HUES6 (cell line): ENCODE data around the gene DAPK2.

Experiments
- H3K27ac ChIP-seq: 2 replicates; pipeline ENCODE4 v1.7.0; 2013; ENCODE audit warnings: low read depth, mild to moderate bottlenecking, low read length, inconsistent platforms
- H3K27me3 ChIP-seq: 2 replicates; pipeline ENCODE4 v1.6.1; 2013; ENCODE audit warnings: low read length; ENCODE audit not compliant: control insufficient read depth, insufficient read depth
- H3K36me3 ChIP-seq: 2 replicates; pipeline ENCODE4 v1.6.1; 2013; ENCODE audit warnings: low read length; ENCODE audit not compliant: control insufficient read depth, insufficient read depth
- H3K4me1 ChIP-seq: 2 replicates; pipeline ENCODE4 v1.6.1; 2013; ENCODE audit warnings: low read length; ENCODE audit not compliant: control insufficient read depth, insufficient read depth
- H3K4me3 ChIP-seq: 2 replicates; pipeline ENCODE4 v1.5.1; 2013; ENCODE audit warnings: low read depth, low read length
- H3K9ac ChIP-seq: one replicate; pipeline ENCODE4 v1.6.1; 2013; ENCODE audit warnings: mild to moderate bottlenecking, low read length
- H3K9me3 ChIP-seq: 2 replicates; pipeline ENCODE4 v1.6.1; 2013; ENCODE audit warnings: low read depth, low read length; ENCODE audit not compliant: control insufficient read depth, insufficient read depth

DAPK2 gene

DNA sequence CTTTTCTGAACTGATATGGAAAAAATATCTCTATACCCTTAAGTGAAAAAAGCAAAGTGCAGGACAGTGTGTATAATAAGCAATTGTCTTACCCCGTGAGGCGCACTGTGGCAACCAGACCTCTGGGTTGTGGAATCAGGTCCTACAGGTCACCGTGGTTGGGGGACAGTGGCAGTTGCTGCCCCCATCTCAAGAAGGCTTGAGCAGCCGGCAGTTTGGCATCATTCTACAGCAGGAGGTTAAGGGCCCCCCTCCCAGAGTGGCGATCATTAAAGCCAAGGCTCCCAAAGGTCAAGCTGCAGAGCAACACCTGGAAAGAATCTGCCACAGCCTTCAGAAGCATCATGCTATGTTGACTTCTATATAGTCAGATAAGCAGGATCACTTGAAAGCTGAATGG is 156.5 kb downstream of the DAPK2 start:
- no peaks in the 10 kb centered on the region for H3K9me3 ChIP-seq
- no peak overlapping the region for H3K27ac ChIP-seq
- H3K4me3 ChIP-seq = no peak overlapping the region
- no peaks in the 10 kb centered on the region for H3K27me3 ChIP-seq
- no peaks in the 10 kb centered on the region for H3K36me3 ChIP-seq
- H3K4me1 ChIP-seq = 0 out of 2 replicates have a peak, but pooled peaks cover 3% of the 10 kb centered on the region
- H3K9ac ChIP-seq = no peak overlapping the region

DNA sequence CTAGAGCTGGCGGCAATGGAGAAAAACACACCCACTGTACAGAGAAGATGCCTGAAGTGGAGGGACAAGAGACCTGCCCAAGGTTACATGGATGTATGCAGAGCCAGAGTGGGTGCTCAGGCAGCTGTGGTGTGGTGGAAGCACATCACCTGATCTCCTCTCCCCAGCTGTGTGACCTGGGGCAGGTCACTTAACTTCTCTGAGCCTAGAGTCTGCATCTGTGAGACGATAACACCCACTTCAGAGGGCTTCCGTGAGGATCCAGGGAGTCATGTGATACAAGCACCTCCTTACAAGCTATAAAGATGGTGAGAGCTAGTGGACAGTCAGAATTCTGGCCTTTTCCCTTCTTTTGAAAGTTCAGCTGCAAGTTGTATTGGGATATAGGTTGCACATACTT is 157.5 kb downstream of the DAPK2 start:
- no peaks in the 10 kb centered on the region for H3K27me3 ChIP-seq
- no peaks in the 10 kb centered on the region for H3K9me3 ChIP-seq
- H3K9ac ChIP-seq = no peak overlapping the region
- H3K27ac ChIP-seq = no peak overlapping the region
- H3K4me1 ChIP-seq = no peaks in the 10 kb centered on the region
- no peak overlapping the region for H3K4me3 ChIP-seq
- H3K36me3 ChIP-seq = no peaks in the 10 kb centered on the region

DNA sequence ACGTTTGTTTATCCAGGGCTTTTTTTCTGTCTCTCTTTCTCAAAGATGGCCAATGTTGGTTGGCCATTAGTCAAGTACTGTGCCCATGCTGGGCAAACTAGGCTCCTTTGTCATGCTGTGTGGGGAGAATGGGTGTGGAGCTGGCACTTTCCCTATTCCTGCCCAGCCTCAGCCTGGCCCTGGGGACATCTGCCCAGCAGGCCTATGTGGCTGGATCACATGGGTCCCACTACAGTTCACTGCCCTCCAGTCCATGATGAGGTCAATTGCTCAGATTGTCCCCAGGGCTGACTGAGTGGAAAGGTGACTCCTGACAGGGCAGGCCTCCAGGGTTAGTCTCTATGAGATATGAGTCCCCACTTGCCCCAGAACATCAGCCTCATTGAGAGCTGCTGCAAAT is 158.1 kb downstream of the DAPK2 start:
- Histone ChIP-seq H3K4me1 (no peaks in the 10 kb centered on the region), H3K36me3 (no peaks in the 10 kb centered on the region), H3K9ac (no peak overlapping the region), H3K27ac (no peak overlapping the region), H3K4me3 (no peak overlapping the region), H3K27me3 (no peaks in the 10 kb centered on the region), H3K9me3 (no peaks in the 10 kb centered on the region)

DNA sequence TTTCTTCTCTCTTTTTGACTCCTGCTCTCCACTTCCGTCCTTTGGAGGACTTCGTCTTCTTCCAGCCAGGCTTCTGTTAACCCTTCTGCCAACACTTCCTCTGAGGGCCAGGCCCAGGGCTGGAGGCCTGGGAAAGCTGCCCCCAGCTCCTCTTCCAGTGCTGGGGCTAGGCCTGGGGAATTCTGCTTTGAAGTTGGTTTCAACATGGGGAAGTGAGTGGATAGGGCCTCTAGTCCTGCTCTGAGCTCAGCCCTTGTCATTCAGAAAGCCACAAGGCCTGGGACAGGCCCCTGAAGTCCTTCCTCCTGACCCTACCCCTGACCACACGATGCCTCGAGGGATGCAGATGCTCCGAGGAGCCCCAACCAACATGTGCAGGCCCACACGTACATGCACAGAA is 158.7 kb downstream of the DAPK2 start:
- Histone ChIP-seq H3K4me1 (no peaks in the 10 kb centered on the region), H3K9ac (no peak overlapping the region), H3K36me3 (no peaks in the 10 kb centered on the region), H3K27me3 (no peaks in the 10 kb centered on the region), H3K27ac (no peak overlapping the region), H3K9me3 (no peaks in the 10 kb centered on the region), H3K4me3 (no peak overlapping the region)

DNA sequence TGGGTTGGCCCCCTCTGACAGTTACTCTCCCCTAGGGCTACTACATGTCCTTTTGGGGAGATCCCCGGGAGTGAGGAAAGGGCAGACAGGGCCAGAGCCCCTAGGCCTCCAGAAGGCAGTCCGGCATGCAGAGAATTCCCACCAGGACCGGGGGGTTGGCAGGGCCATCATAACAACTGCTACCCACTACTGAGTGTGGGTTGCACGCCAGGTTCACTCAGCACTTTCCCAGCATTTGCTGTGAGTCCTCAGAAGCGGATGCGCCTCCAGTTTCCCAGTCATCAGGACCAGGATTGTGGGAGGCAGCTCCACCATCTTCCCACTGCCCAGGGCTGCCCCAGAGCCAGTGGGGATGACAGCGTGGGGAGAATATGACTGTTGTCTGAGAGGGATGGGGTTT is 161.3 kb downstream of the DAPK2 start:
- no peak overlapping the region for H3K4me3 ChIP-seq
- no peaks in the 10 kb centered on the region for H3K36me3 ChIP-seq
- H3K27me3 ChIP-seq = no peaks in the 10 kb centered on the region
- no peaks in the 10 kb centered on the region for H3K9me3 ChIP-seq
- H3K27ac ChIP-seq = no peak overlapping the region
- H3K9ac ChIP-seq = no peak overlapping the region
- peaks cover 3% of the 10 kb centered on the region; the same call in 1 of the 2 replicates for H3K4me1 ChIP-seq

DNA sequence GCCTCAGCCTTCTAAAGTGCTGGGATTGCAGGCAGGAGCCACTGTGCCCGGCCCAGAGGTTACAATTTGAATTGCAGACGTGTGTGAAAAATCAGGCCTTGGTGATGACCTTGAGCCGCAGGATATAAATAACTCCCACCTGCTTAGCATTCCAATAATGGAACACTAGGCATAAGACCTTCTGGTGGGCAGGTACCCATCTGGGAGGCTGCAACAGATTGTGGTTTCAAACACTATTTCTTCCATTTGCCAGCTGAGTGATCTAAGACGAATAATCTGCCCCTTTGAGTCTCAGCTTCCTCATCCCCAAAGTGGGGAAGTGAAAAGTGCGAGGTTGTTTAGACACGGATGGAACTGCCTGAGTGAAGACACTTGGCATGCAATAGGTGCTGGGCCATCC is 164.9 kb downstream of the DAPK2 start:
- Histone ChIP-seq H3K4me3 (no peak overlapping the region), H3K9me3 (no peaks in the 10 kb centered on the region), H3K36me3 (no peaks in the 10 kb centered on the region), H3K27me3 (no peaks in the 10 kb centered on the region), H3K4me1 (peaks cover 17% of the 10 kb centered on the region), H3K27ac (no peak overlapping the region), H3K9ac (no peak overlapping the region)

DNA sequence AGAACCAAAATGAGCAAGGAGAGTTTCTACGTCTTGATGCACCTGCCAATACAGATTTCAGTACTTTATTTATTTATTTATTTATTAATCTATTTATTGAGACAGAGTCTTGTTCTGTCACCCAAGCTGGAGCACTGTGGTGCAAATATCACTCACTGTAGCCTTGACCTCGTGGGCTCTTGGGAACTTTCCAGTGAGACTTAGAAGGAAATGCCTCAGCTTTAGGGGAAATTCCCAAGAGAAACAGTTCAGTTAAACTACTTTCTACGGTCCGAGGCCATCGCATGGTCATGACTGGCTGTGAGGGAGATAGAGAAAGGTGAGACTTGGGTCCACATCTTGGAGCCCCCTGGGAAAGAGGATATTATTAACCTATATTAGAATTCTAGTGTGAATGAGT is 165.5 kb downstream of the DAPK2 start:
- Histone ChIP-seq H3K27ac (no peak overlapping the region), H3K4me3 (no peak overlapping the region), H3K36me3 (no peaks in the 10 kb centered on the region), H3K27me3 (no peaks in the 10 kb centered on the region), H3K9me3 (no peaks in the 10 kb centered on the region), H3K4me1 (peaks cover 17% of the 10 kb centered on the region), H3K9ac (no peak overlapping the region)

DNA sequence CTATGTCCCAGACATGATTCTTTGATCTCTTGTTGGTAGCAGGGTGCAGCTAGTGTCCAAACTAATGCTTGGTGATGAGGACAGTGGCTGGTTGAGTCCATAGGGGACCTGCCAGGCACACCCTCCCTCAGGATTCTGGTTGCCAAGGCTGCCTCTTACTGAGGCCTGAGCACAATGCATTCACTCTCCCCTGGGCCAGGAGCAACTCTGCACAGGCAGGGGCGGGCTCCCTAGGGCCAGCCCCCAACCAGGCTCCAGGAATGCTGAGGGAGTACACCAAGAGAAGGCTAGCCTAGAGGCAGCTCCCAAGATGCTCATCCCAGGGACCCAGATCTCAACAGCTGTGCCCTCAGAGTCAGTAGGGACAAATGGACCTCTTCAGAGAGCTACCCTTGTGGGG is 166.3 kb downstream of the DAPK2 start:
- H3K36me3 ChIP-seq = no peaks in the 10 kb centered on the region
- H3K4me1 ChIP-seq = peaks cover 17% of the 10 kb centered on the region
- no peak overlapping the region for H3K27ac ChIP-seq

DNA sequence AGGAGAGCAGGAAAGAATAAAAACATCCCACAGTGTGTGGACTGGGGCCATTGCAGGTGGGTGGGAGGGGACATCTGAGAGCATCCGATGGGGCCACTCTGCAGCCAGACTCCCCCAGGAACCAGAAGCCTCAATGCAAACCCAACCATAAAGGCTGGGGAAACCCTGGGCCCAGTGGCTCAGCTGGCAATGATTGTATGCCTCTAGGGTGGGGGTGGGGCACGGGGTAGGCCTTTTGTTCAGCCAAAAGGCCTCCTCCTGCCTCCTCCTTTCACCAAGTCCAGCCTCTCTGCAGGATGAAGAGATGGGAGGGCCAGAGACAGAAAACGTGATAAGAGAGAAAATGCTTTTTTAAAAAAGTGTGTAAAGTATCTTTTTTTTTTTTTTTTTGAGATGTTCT is 167.1 kb downstream of the DAPK2 start:
- H3K4me3 ChIP-seq = no peak overlapping the region
- no peak overlapping the region for H3K27ac ChIP-seq
- no peaks in the 10 kb centered on the region for H3K9me3 ChIP-seq
- H3K9ac ChIP-seq = no peak overlapping the region
- no peaks in the 10 kb centered on the region for H3K27me3 ChIP-seq
- no peaks in the 10 kb centered on the region for H3K36me3 ChIP-seq
- peaks cover 17% of the 10 kb centered on the region for H3K4me1 ChIP-seq

More for the DNA sequence above, 166.3 kb downstream of the DAPK2 start:
- Histone ChIP-seq H3K9ac (no peak overlapping the region), H3K4me3 (no peak overlapping the region), H3K27me3 (no peaks in the 10 kb centered on the region), H3K9me3 (no peaks in the 10 kb centered on the region)

DNA sequence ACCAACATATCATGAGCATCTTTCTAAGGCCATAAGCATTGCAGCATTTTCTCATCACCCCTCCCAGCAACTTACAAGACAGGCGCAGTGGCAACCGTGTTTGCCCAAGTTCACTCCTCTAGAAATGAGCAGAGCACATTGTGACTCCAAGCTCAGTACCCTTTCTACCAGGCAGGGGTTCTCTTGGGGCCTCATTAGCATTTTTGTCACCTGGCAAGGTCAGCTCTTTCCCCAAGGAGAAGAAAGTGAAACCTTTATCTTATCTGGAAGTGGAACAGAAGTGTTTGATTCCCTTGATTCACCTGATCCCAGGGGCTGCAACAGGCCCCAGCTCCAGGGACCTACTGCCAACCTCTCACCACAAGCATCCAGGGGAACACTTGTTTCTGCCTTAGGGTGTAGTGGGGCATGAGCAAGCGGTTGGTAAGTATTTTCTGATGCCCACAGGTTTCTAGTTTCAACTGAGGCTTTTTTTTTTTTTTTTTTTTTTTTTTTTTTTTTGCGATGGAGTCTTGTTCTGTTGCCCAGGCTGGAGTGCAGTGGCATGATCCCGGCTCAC is 168.5 kb downstream of the DAPK2 start:
- no peaks in the 10 kb centered on the region for H3K9me3 ChIP-seq
- H3K4me3 ChIP-seq = no peak overlapping the region
- H3K9ac ChIP-seq = no peak overlapping the region
- H3K27ac ChIP-seq = no peak overlapping the region
- no peaks in the 10 kb centered on the region for H3K27me3 ChIP-seq
- H3K4me1 ChIP-seq = peaks cover 17% of the 10 kb centered on the region
- no peaks in the 10 kb centered on the region for H3K36me3 ChIP-seq

DNA sequence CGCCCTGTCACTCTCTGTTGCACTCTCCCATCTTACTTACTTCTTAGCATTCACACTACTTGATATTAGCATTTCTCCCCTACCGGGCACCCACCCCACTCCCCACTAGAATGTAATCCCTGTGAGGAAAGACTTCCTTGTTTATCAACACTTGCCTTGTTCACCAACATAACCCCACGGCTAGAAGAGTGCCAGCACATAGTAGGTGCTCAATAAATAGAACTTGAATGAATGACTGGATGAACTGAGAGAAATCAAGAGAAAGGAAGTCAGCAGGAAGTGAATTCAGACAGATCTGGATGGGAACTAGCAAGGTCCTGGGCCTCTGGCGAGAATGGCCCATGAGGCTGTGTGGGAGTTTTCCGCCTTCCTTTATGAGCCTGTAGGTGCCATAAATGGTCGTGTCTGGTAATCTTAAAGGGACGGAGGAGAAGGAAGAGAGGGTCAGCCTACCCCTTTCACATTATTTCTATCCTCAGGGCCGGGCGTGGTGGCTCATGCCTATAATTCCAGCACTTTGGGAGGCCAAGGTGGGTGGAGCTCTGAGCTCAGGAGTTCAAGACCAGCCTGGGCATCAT is 170.1 kb downstream of the DAPK2 start:
- Histone ChIP-seq H3K27me3 (no peaks in the 10 kb centered on the region), H3K4me3 (no peak overlapping the region), H3K9me3 (no peaks in the 10 kb centered on the region), H3K9ac (no peak overlapping the region), H3K4me1 (peaks cover 17% of the 10 kb centered on the region), H3K36me3 (no peaks in the 10 kb centered on the region), H3K27ac (no peak overlapping the region)
